CD4-positive, alpha-beta T cell treated with Interleukin-1 beta for 1 hour (primary cell): Measurements from ENCODE around the gene CGNL1.

Source experiments
- DNase-seq, 2 donors: peaks; one replicate each; pipeline ENCODE4 v3.0.0-alpha.2; 2020 to 2022

CGNL1 gene

DNA sequence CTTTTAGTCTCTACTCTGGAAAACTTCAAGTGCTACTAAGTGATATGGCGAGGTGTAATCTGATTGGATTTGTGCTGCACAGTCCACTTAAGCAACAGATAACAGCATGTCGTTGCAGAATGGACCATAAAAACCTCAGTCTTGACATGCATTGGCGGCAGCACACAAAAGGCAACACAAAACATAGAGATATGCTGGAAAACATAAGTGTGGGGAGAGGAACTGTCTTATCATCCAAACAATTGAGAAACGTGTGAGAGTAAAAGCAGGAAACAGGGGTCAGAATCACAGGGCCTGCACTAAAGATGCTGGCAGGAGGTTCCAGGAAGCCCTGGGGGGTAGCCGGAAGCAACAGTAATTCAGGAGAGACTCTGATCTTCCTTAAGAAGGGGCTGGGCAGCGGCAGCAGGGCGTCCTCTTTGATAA lies 82.1 kb downstream of the CGNL1 start:
- DNase-seq, result no peak

DNA sequence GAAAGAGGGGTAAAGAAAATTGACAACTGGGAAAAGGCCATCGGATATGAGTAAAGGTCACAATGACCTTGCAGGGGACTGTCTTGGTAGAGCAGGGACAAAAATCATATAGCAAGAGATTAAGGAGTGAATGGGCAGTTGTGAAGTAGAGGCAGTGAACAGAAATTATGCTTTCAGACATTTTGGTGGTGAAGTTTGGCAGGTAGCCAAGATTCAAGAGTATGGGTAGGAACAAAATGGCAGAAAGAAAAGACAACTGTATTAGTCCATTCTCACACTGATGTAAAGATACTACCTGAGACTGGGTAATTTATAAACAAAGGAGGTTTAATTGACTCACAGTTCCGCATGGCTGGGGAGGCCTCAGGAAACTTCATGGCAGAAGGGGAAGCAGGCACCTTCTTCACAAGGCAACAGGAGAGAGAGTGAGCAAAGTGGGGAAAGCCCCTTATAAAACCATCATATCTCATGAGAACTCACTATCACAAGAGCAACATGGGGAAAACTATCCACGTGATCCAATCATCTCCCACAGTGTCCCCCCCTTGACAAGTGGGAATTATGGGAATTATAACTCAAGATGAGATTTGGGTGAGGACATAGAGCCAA lies 84.0 kb downstream of the CGNL1 start:
- no peak for DNase-seq

DNA sequence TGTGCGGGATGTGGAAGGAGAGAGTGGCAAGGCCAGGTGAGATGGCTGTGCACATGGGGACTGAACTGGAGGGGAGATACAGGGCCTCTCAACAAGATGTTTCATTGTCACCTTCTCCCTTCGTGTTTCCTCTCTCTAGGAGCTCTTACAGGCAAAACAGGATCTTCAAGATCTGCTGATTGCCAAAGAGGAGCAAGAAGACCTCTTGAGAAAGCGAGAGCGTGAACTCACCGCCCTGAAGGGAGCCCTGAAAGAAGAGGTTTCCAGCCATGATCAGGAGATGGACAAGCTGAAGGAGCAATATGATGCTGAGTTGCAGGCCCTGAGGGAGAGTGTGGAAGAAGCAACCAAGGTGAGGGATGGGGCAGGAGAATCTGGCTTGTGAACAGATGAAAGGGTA lies 85.2 kb downstream of the CGNL1 start:
- no peak for DNase-seq

- no peak for DNase-seq
Measured at GRCh38 chr15:57462381-57462780, 86.1 kb downstream of the CGNL1 start.

DNA sequence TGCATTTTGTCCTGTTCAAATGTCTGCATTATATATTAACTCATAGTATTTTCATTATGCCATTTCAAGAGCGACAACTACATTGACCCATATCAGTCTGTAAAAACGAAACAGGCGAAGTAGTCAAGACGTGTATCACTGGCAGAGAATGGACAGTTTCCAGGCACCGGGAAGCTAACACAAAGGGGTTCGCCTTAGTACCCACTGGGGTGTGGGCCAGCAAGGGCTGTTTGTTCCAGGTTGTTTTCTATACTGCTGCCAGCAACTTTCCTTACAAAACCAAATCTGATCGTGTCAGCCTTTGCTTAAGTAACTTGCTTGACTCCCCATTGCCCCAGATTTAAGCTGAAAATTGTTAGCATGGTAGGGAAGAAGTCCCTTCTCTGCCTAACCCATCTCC lies 87.1 kb downstream of the CGNL1 start:
- no peak for DNase-seq

DNA sequence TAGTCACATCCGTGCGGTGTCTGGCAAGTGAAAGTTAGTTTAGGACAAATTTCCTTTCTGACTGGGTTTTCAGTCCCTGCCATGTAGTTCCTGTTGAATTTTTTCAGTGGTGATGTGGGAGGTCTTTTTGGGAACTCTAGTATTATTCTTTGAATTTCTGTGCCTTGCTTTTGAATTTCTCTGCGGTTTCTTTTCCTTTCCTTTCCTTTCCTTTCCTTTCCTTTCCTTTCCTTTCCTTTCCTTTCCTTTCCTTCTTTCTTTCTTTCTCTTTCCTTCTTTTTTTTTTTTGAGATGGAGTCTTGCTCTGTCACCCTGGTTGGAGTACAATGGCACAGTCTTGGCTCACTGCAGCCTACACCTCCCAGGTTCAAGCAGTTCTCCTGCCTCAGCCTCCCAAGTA lies 88.2 kb downstream of the CGNL1 start:
- DNase-seq, result no peak

DNA sequence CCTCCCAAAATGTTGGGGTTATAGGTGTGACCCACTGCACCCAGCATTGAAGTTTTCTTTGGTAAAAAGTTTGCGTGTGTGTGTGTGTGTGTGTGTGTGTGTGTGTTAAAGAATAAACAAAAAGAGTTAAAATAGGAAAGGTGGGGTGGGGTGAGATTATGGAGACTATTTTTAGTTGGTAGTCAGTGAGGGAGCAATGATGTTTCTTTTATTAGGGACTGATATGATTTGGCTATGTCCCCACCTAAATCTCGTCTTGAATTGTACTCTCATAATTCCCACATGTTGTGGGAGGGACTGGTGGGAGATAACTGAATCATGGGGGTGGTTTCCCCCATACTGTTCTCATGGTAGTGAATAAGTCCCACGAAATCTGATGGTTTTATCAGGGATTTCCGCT lies 92.2 kb downstream of the CGNL1 start:
- no peak for DNase-seq

DNA sequence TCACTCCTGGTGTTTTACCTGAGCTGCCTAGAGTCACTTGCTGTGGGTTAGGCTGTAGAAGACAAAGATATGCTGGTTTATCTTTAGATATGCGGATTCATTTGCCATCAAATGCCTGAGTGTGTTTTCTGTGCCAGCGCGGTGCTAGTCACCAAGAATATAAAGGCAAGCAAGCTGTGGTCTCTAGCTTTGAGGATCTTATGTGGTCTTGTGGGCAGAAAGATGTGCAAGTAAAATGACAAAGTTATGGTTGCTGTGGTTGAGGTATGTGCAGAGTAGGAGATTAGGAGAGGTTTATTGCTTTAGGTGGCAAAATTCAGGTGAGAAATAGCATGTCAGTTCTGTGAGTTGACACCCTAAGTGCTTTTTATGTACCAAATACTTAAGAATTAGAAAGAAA lies 94.2 kb downstream of the CGNL1 start:
- DNase-seq, result no peak

- no peak for DNase-seq
Measured at GRCh38 chr15:57472861-57473260, 96.6 kb downstream of the CGNL1 start.

DNA sequence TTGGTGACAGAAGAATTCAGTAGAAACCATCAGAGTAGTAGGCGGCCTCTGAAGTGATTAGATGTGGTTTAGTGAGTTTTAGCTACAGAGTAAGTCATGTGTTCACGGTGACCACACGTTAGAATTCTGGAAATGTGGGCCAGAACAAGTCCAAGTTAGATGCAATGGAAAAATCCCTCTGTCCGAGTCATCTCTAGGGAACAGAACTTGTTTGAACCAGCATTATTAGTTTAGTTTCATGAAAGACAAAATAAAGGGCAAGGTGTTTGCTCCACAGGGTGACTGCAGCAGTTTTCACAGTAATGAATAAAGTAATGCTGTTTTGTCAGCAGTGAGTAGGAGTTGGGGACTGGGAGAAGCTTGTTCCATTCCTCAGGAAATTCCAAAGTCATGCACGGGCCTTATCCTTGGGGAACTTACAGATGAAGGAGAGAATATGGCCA lies 100.2 kb downstream of the CGNL1 start:
- DNase-seq, result no peak

DNA sequence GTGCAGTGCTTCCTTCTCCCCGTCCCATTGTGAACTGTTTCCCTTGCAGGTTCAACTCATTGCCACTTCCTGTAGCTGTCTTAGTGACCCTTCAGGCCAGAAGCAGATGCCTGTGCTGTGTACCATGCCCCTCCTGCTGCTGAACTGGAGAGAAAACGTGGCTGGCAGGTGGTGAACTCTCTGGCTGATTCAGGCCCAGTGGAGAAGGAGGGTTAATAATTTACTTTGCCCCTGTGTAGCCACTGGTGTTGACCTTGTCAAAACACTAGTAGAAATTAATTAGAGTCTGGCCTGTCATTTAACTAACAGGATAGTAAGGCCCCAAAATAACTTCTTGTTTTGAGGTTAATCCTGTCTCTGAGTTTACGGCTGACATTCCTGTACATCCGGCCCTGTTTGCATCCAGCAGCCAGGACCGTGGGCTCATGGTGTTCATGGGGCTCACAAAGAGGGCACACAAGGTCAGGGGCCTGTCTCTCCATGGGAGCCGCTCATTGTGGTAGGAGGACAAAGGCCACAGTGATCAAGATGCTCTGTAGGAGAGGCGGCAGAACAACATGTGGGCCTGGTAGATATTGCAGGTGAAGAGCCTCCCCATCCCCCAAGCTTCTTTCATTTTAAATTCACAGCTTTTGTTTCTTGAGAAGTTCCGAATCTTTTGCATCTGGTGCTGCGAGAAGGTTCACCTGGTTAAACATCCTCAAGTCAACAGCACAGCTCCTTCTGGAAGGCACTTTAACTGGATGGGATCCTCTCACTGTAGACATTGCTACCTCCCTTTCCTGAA lies 101.6 kb downstream of the CGNL1 start:
- no peak for DNase-seq

DNA sequence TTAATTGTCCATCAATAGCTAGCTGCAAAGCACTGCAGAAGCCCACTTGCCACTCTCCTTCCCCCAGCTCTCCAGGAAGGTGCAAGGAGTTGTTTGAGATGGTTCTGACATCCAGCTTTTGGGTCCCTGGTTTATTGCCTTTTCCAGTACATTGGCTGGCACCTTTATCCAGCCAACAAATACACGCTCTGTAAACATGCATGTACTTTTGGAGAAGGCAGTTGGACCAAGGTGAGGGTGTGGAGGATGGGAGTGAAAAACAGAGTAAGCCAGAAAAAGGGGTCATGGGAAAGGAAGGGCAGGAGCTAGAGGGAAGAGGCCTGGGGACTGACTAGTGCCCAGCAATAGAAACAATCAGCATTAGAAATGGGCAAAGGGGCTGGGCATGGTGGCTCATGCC lies 102.7 kb downstream of the CGNL1 start:
- no peak for DNase-seq

GRCh38 chr15:57481038-57481705 lies 104.9 kb downstream of the CGNL1 start:
- no peak for DNase-seq

- no peak for DNase-seq
Measured at GRCh38 chr15:57485869-57486268, 109.6 kb downstream of the CGNL1 start.

GRCh38 chr15:57486833-57487232 lies 110.5 kb downstream of the CGNL1 start:
- DNase-seq, result no peak

GRCh38 chr15:57489122-57489521 lies 112.8 kb downstream of the CGNL1 start:
- no peak for DNase-seq

GRCh38 chr15:57493351-57493750 lies 117.0 kb downstream of the CGNL1 start:
- no peak for DNase-seq

DNA sequence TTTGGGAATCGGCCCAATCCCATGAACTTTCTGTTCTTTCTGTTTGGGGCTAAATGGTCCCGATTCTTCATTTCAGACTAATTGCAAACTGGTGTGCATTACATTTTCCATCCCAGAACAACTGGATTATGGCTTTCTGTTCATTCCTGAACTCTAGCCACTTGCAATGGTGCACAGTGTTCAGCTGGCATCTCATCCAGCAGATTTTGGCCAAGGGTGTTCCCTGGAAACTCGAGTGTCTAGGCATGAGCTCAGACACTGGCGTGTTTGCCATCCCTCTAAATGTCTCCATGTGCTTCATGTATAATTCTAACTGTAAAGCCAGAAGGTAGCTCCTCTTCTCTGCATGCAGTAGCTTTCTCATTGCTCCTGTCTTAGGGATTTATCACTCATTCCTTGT lies 118.3 kb downstream of the CGNL1 start:
- no peak for DNase-seq

- DNase-seq, result no peak
Measured at GRCh38 chr15:57495041-57495440, 118.7 kb downstream of the CGNL1 start.

GRCh38 chr15:57495554-57496165 lies 119.4 kb downstream of the CGNL1 start:
- DNase-seq, result no peak

- no peak for DNase-seq
Measured at GRCh38 chr15:57496594-57496945, 120.3 kb downstream of the CGNL1 start.

DNA sequence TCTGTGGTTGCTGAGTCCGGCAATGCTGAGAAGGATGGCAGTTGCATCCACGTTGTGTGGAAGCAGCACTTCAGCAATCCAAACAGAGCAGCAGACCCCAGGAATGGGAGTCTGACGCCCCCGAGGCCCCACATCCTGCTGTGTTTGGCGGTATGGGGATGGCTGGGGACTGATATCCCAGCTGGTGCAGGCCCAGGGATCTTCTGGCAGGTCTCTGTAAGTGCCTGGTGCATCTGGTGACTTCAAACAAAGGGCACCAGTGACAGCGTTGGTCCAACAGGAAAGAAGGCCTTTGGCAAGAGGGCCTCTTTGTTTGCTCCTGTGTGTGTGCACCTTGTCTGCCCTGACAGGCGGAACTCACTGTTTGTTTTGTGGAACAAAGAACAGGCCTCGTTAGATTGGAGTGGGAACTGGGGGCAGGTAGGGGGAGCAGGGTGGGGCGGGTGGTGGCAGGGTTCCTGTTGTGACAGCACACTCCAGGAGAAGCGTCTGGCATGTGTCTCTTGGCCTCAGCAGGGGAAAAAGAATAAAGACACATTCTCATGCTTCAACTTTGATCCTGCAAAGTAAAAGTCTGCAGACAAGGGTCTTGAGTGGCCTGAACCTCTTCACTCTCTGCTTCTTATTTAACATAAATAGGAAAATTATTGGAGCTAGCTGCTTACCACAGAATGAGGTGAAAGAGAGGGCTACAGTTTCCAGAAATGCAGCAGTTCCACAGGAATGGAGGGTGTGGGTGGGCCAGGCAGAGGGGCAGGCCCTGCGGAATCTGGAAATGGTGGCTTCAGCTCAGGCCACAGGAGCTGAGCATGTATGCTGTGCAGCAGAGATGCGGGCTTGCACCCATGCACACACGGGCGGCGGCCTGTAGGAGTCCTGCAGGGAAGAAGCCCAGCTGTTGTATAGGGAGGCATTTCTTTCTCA lies 120.9 kb downstream of the CGNL1 start:
- no peak for DNase-seq

GRCh38 chr15:57500256-57500655 lies 124.0 kb downstream of the CGNL1 start:
- no peak for DNase-seq
